Esophagus (tissue), 2 donors: ENCODE results near the gene DRAM2. TPM values are rescaled to one million over a fixed set of nuclear protein-coding genes. Genes with fewer than 3 reads are reported as not detected.
"Not testable (repeated sequence)": the region's sequence is repeated elsewhere in the genome, so short reads cannot be mapped to it uniquely, and the experiment has no call there.

Experiments used
- H3K27ac ChIP-seq, 2 donors: one replicate each; pipeline ENCODE4 v1.5.1; 2013; ENCODE audit warnings: low read depth in 2 of 2, mild to moderate bottlenecking in 2 of 2, inconsistent platforms in 1 of 2, low read length in 1 of 2, moderate library complexity in 1 of 2
- H3K27me3 ChIP-seq, 2 donors: one replicate each; pipeline ENCODE4 v1.6.1; 2013; ENCODE audit warnings: low read length in 2 of 2, control low read depth in 1 of 2, mild to moderate bottlenecking in 1 of 2; ENCODE audit not compliant: insufficient read depth in 2 of 2, control insufficient read depth in 1 of 2
- H3K36me3 ChIP-seq, 2 donors: one replicate each; pipeline ENCODE4 v1.6.1; 2013; ENCODE audit warnings: low read length in 1 of 2; ENCODE audit not compliant: control insufficient read depth in 2 of 2, insufficient read depth in 2 of 2
- H3K4me1 ChIP-seq, 2 donors: one replicate each; pipeline ENCODE4 v1.6.1; 2013; ENCODE audit warnings: low read length in 1 of 2; ENCODE audit not compliant: control insufficient read depth in 2 of 2, insufficient read depth in 2 of 2
- H3K4me3 ChIP-seq, 2 donors: one replicate each; pipeline ENCODE4 v1.5.1; 2013; ENCODE audit warnings: low read length in 2 of 2, mild to moderate bottlenecking in 2 of 2, low read depth in 1 of 2, moderate library complexity in 1 of 2
- H3K9me3 ChIP-seq, 2 donors: one replicate each; pipeline ENCODE4 v1.6.1; 2013; ENCODE audit warnings: mild to moderate bottlenecking in 2 of 2, low read depth in 1 of 2, low read length in 1 of 2, moderate library complexity in 1 of 2; ENCODE audit not compliant: control insufficient read depth in 2 of 2, insufficient read depth in 1 of 2
- WGBS, 2 donors: extraction: QIAGEN DNeasy Blood & Tissue Kit; methylation state at CpG; one replicate each; pipeline ENCODE4 v1.1.7; 2013; 5-methylcytosine and 5-hydroxymethylcytosine counted together
- polyA plus RNA-seq, 2 donors: library from polyadenylated mRNA; stranded (reverse); fragments of 200-250 nt; gene quantifications; one replicate each; pipeline ENCODE4 v1.2.3, GENCODE V29; 2013
- donor health status: healthy with polysubstance abuse.
- donor health status: Bipolar disorder and iron deficiency.

Gene DRAM2
- polyA plus RNA-seq, 2 donors, result 16.7 to 21.5 TPM

DNA sequence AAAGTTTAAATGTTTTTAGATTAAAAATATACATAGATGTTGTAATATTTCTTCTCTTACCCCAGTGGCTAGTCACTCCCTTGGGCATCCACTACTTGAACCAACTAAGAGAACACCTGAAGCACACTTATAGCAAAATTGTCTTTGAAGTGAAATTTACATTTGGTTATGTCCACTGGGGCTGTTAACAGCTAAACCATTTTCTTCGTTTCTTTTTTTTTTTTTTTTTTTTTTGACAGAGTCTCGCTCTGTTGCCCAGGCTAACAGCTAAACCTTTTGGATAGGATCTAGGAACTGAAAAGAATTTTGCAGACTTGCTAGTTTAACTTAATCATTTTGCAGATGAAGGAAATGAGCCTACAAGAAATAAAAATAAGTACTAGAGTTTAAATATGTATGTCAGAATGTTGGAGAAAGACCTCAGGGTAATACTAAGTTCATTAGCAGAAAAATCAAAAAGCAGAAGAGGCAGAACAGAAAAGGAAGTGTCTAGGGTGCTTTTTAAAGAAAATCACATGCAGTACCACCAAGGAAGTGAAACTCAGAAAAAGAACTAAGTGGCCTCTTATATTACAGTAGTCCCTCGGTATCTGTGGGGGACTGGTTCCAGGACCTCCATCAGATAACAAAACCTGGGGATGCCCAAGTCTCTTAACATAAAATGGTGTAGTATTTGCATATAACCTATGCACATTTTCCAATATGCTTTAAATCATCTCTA, 11.8 kb downstream of the DRAM2 start:
- Histone ChIP-seq H3K27ac (no peak overlapping the region), H3K36me3 (peaks cover 0 to 9% of the 10 kb centered on the region in 2 donors), H3K9me3 (no peaks in the 10 kb centered on the region)

DNA sequence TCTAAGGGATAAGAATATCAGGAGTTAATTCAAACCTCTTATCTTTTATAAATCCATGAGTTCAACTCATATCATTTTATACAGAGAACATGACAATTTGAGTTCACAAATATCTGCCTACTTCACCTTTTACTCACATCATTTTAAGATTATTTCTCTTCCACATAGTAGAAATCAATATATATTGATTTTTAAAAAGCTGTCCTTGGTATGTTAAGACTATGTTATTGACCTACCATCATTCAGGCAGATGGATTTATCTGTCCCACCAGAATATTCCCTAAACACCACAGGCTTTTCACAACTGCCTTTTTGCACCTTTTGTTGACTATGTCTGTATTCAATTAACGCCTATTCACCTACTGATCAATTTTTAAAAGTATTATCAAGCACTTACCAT, 13.5 kb downstream of the DRAM2 start:
- Histone ChIP-seq H3K27ac (no peak overlapping the region), H3K9me3 (no peaks in the 10 kb centered on the region), H3K4me3 (no peak overlapping the region), H3K36me3 (peaks cover 0 to 9% of the 10 kb centered on the region in 2 donors), H3K27me3 (no peaks in the 10 kb centered on the region), H3K4me1 (no peaks in the 10 kb centered on the region)
- 93 to 99% methylated on average over 1 of the region's 1 CpG for WGBS, 2 donors

More for the DNA sequence above, 11.8 kb downstream of the DRAM2 start:
- H3K4me3 ChIP-seq, result no peak overlapping the region
- WGBS, 2 donors, result 88 to 90% methylated on average over 3 of the region's 3 CpGs
- no peaks in the 10 kb centered on the region for H3K27me3 ChIP-seq
- no peaks in the 10 kb centered on the region for H3K4me1 ChIP-seq

DNA sequence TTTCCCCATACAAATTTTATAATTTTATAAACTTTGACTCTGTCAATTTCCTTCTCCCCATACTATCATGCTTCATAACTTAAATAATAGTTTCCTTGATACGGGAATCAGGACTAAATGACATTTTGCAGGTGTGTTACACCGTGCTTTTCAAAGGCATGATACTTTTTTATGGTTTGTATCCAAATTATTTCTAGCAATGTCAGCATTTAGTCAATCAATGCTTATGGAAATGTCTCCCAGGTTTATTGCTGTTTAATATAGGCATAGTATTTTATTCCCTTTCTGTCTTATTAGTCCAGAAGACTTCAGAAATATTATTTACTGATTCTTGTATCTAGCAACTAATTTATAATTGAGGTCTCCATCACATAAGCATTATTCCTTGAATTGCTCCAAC, 23.4 kb downstream of the DRAM2 start:
- Histone ChIP-seq H3K4me1 (no peaks in the 10 kb centered on the region), H3K4me3 (no peak overlapping the region), H3K9me3 (no peaks in the 10 kb centered on the region), H3K27ac (no peak overlapping the region), H3K36me3 (no peaks in the 10 kb centered on the region), H3K27me3 (no peaks in the 10 kb centered on the region)
- 94 to 95% methylated on average over 2 of the region's 2 CpGs for WGBS, 2 donors

- H3K27me3 ChIP-seq, result no peaks in the 10 kb centered on the region
- no peaks in the 10 kb centered on the region for H3K9me3 ChIP-seq
- no peaks in the 10 kb centered on the region for H3K4me1 ChIP-seq
- H3K27ac ChIP-seq, result no peak overlapping the region
- WGBS, 2 donors, result 93 to 95% methylated on average over 1 of the region's 1 CpG
- H3K36me3 ChIP-seq, result no peaks in the 10 kb centered on the region
- no peak overlapping the region for H3K4me3 ChIP-seq
Measured at GRCh38 chr1:111110197-111110899, 29.5 kb downstream of the DRAM2 start.

DNA sequence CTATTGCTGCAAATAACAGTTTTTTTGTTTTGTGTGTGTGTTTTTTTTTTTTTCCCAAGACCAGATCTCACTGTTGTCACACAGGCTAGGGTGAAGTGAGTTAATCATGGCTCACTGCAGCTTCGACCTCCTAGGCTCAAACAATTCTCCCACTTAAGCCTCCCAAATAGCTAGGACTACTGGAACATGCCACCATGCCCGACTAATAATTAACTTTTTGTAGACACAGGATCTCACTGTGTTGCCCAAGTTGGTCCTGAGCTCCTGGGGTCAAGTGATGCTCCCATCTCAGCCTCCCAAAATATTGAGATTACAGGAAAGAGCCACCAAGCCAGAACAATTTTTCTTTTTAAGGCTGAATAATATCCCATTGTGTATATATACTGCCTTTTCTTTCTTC, 34.9 kb downstream of the DRAM2 start:
- H3K4me1 ChIP-seq, result no peaks in the 10 kb centered on the region
- WGBS, 2 donors, result 80 to 87% methylated on average over 2 of the region's 2 CpGs
- no peak overlapping the region for H3K4me3 ChIP-seq
- H3K9me3 ChIP-seq, result peaks cover 6 to 8% of the 10 kb centered on the region in 2 donors
- H3K27ac ChIP-seq, result no peak overlapping the region
- H3K36me3 ChIP-seq, result no peaks in the 10 kb centered on the region
- no peaks in the 10 kb centered on the region for H3K27me3 ChIP-seq

DNA sequence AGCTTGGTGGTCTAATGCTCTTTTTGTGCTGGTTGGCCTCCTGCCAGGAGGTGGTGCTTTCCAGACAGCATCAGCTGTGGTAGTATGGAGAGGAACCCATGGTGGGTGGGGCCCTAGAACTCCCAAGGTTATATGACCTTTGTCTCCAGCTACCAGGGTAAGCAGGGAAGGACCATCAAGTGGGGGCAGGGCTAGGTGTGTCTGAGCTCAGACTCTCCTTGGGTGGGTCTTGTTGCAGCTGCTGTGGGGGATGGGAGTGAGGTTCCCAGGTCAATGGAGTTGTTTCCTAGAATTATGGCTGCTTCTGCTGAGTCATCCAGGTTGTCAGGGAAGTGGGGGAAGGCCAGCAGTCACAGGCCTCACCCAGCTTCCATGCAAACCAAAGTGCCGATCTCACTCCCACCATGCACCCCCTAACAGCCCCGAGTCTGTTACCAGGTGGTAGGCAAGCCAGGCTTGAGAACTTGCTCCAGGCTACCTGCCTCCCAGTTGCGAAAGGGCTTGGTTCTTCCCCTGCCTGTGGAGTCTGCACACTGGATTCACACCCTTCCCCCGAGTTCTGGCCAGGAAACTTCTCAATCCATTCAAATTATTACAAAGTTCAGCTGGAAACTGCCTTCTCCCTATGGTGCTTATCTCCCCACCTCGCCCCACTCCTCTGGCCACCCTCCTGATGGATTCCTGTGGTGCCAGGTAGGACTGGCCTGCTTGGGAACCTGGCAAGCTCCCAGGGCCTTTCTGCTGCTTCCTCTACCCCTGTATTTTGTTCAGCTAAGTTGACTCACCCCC, 37.8 kb downstream of the DRAM2 start:
- Histone ChIP-seq H3K36me3 (no peaks in the 10 kb centered on the region), H3K4me3 (no peak overlapping the region), H3K9me3 (peaks cover 9 to 10% of the 10 kb centered on the region in 2 donors), H3K27ac (no peak overlapping the region), H3K4me1 (no peaks in the 10 kb centered on the region), H3K27me3 (no peaks in the 10 kb centered on the region)
- WGBS, 2 donors, result 68 to 86% methylated on average over 5 of the region's 5 CpGs

GRCh38 chr1:111099289-111099688, 40.6 kb downstream of the DRAM2 start:
- Histone ChIP-seq H3K4me1 (no peaks in the 10 kb centered on the region), H3K27me3 (no peaks in the 10 kb centered on the region), H3K36me3 (no peaks in the 10 kb centered on the region), H3K27ac (no peak overlapping the region), H3K9me3 (peaks cover 13 to 14% of the 10 kb centered on the region in 2 donors), H3K4me3 (no peak overlapping the region)
- 71 to 80% methylated on average over 1 of the region's 1 CpG for WGBS, 2 donors

GRCh38 chr1:111097356-111098099, 42.4 kb downstream of the DRAM2 start:
- no peaks in the 10 kb centered on the region for H3K36me3 ChIP-seq
- H3K9me3 ChIP-seq, result peaks cover 13 to 14% of the 10 kb centered on the region in 2 donors
- H3K27ac ChIP-seq, result no peak overlapping the region
- H3K4me1 ChIP-seq, result no peaks in the 10 kb centered on the region
- H3K27me3 ChIP-seq, result no peaks in the 10 kb centered on the region
- H3K4me3 ChIP-seq, result no peak overlapping the region
- 78% methylated on average over 2 of the region's 2 CpGs for WGBS, 2 donors

DNA sequence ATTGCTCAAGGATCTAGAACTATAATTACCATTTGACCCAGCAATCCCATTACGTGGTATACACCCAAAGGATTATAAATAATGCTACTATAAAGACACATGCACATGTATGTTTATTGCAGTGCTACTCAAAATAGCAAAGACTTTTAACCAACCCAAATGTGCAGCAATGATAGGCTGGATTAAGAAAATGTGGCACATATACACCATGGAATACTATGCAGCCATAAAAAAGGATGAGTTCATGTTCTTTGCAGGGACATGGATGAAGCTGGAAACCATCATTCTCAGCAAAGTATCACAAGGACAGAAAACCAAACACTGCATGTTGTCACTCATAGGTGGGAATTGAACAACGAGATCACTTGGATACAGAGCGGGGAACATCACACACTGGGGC, 44.5 kb downstream of the DRAM2 start:
- H3K9me3 ChIP-seq, H3K4me1 ChIP-seq, H3K4me3 ChIP-seq, H3K27ac ChIP-seq, H3K36me3 ChIP-seq, H3K27me3 ChIP-seq: not testable (repeated sequence)
- 82 to 86% methylated on average over 3 of the region's 3 CpGs for WGBS, 2 donors
